ENCODE measurements around the gene RAD23B. TPM values are rescaled to one million over a fixed set of nuclear protein-coding genes. Genes with fewer than 3 reads are reported as not detected.
"Not testable (repeated sequence)": the region's sequence is repeated elsewhere in the genome, so short reads cannot be mapped to it uniquely, and the experiment has no call there.

RAD23B gene
- polyA plus RNA-seq, 3 donors = 21.6 to 50.0 (median 24.7) TPM

DNA sequence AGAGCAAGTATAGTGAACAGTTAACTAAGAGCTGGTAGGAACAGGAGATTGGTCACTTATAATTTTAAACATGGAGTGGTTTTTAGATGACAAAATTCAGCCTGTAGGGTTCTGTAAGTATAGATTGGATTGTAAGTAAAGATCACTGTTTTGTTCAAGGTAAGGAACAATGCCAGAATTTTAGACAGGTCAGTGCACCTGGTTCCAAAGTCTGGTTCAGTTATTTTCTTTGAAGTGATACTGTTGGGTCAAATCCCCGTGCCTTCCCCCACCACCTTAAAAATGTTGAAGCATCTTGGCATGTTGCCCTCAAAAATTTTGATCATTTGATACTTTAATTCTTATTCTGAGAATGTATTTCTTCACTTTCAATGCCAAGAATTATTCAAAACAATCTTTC lies 12.9 kb downstream of the RAD23B start:
- Mint-ChIP-seq H3K27me3 (ENCODE audit: low read depth in 3 of 3) (peaks cover 0 to 1% (median 0%) of the 10 kb centered on the region in 3 donors), H3K9me3 (no peaks in the 10 kb centered on the region), H3K4me1 (peaks cover 33% of the 10 kb centered on the region), H3K27ac (peak overlapping the region in 2 of 7 donors; percentile 38 to 58), H3K36me3 (peaks cover 6% of the 10 kb centered on the region in 2 donors), H3K4me3 (no peak overlapping the region)
- H3K9ac ChIP-seq (ENCODE audit: insufficient read depth, low read length, poor library complexity, severe bottlenecking) = no peak overlapping the region
- WGBS (ENCODE audit: insufficient coverage) = no CpG with 5 or more reads among the region's 1 CpG
- peaks cover 100% of the 10 kb centered on the region for H4K20me1 ChIP-seq (ENCODE audit: insufficient read depth, low read length)
- H3K36me3 ChIP-seq (replicated peaks in 1 of 2; ENCODE audit: control insufficient read depth in 1 of 2, insufficient read depth in 2 of 2, low read length in 2 of 2) = peaks cover 0 to 12% of the 10 kb centered on the region in 2 donors
- H3K79me2 ChIP-seq (ENCODE audit: insufficient read depth, low read length) = peaks cover 100% of the 10 kb centered on the region
- H3K4me1 ChIP-seq (ENCODE audit: control insufficient read depth in 1 of 2, insufficient read depth in 2 of 2, low read length in 2 of 2) = peaks cover 3 to 11% of the 10 kb centered on the region in 2 donors
- H3K27me3 ChIP-seq (ENCODE audit: control insufficient read depth in 2 of 2, insufficient read depth in 2 of 2, low read length in 2 of 2) = no peaks in the 10 kb centered on the region
- no peak overlapping the region for H2AFZ ChIP-seq (ENCODE audit: insufficient read depth, low read depth, low read length, poor library complexity, severe bottlenecking)
- no peak overlapping the region for H3K4me3 ChIP-seq (replicated peaks in 1 of 3; ENCODE audit: low read depth in 2 of 3, low read length in 3 of 3)
- intact Hi-C loops (cut with micrococcal nuclease) = no loop called here
- no peak overlapping the region for H3K27ac ChIP-seq (ENCODE audit: low read depth in 1 of 2, low read length in 2 of 2)
- no peak overlapping the region for H3K4me2 ChIP-seq (replicated peaks; ENCODE audit: extremely low read depth, low read length, poor library complexity, severe bottlenecking)
- DNase-seq = no peak
- H3K9me3 ChIP-seq (replicated peaks in 1 of 2; ENCODE audit: control insufficient read depth in 1 of 2, insufficient read depth in 1 of 2, low read length in 2 of 2) = no peaks in the 10 kb centered on the region
- TF ChIP-seq, protein P1, sequence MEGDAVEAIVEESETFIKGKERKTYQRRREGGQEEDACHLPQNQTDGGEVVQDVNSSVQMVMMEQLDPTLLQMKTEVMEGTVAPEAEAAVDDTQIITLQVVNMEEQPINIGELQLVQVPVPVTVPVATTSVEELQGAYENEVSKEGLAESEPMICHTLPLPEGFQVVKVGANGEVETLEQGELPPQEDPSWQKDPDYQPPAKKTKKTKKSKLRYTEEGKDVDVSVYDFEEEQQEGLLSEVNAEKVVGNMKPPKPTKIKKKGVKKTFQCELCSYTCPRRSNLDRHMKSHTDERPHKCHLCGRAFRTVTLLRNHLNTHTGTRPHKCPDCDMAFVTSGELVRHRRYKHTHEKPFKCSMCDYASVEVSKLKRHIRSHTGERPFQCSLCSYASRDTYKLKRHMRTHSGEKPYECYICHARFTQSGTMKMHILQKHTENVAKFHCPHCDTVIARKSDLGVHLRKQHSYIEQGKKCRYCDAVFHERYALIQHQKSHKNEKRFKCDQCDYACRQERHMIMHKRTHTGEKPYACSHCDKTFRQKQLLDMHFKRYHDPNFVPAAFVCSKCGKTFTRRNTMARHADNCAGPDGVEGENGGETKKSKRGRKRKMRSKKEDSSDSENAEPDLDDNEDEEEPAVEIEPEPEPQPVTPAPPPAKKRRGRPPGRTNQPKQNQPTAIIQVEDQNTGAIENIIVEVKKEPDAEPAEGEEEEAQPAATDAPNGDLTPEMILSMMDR (IDR thresholded peaks at IDR 0.05) = no peak

DNA sequence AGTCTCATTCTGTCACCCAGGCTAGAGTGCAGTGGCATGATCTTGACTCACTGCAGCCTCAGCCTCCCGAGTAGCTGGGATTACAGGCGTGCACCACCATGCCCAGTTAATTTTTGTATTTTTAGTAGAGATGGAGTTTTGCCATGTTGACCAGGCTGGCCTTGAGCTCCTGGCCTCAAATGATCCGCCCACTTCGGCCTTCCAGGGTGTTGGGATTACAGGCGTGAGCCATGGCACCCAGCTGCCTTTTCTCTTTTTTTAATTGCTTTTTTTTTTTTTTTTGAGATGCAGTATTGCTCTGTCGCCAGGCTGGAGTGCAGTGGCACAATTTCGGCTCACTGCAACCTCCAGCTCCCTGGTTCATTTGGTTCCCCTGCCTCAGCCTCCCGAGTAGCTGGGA lies 13.5 kb downstream of the RAD23B start:
- H3K9me3 Mint-ChIP-seq; H3K4me3 Mint-ChIP-seq; intact Hi-C loops (cut with micrococcal nuclease); H3K4me3 ChIP-seq (replicated peaks in 1 of 3; ENCODE audit: low read depth in 2 of 3, low read length in 3 of 3); DNase-seq; H3K27me3 Mint-ChIP-seq (ENCODE audit: low read depth in 3 of 3); H2AFZ ChIP-seq (ENCODE audit: insufficient read depth, low read depth, low read length, poor library complexity, severe bottlenecking); H3K27ac ChIP-seq (ENCODE audit: low read depth in 1 of 2, low read length in 2 of 2); H3K27me3 ChIP-seq (ENCODE audit: control insufficient read depth in 2 of 2, insufficient read depth in 2 of 2, low read length in 2 of 2); H3K9me3 ChIP-seq (replicated peaks in 1 of 2; ENCODE audit: control insufficient read depth in 1 of 2, insufficient read depth in 1 of 2, low read length in 2 of 2); H3K9ac ChIP-seq (ENCODE audit: insufficient read depth, low read length, poor library complexity, severe bottlenecking); H3K4me2 ChIP-seq (replicated peaks; ENCODE audit: extremely low read depth, low read length, poor library complexity, severe bottlenecking): not testable (repeated sequence)
- WGBS (ENCODE audit: insufficient coverage) = 94% methylated on average over 5 of the region's 8 CpGs
- Histone ChIP-seq H3K4me1 (ENCODE audit: control insufficient read depth in 1 of 2, insufficient read depth in 2 of 2, low read length in 2 of 2) (peaks cover 3 to 11% of the 10 kb centered on the region in 2 donors), H3K36me3 (replicated peaks in 1 of 2; ENCODE audit: control insufficient read depth in 1 of 2, insufficient read depth in 2 of 2, low read length in 2 of 2) (peaks cover 3 to 18% of the 10 kb centered on the region in 2 donors), H3K79me2 (ENCODE audit: insufficient read depth, low read length) (peaks cover 100% of the 10 kb centered on the region), H4K20me1 (ENCODE audit: insufficient read depth, low read length) (peaks cover 100% of the 10 kb centered on the region)
- H3K36me3 Mint-ChIP-seq = peaks cover 10 to 11% of the 10 kb centered on the region in 2 donors
- peak overlapping the region in 3 of 7 donors; percentile 12 to 43 (median 30) for H3K27ac Mint-ChIP-seq
- H3K4me1 Mint-ChIP-seq = peaks cover 33% of the 10 kb centered on the region

Data from CD14-positive monocyte (primary cell).